ENCODE data around the gene TP53I13. TPM values are rescaled to one million over a fixed set of nuclear protein-coding genes. Genes with fewer than 3 reads are reported as not detected.

Gene TP53I13
- total and polyA plus RNA-seq, 2 of the 13 experiments (the other 11 are each of a cell fraction or from before 2014, with no cell fraction given), result 16.9 to 25.7 TPM

DNA sequence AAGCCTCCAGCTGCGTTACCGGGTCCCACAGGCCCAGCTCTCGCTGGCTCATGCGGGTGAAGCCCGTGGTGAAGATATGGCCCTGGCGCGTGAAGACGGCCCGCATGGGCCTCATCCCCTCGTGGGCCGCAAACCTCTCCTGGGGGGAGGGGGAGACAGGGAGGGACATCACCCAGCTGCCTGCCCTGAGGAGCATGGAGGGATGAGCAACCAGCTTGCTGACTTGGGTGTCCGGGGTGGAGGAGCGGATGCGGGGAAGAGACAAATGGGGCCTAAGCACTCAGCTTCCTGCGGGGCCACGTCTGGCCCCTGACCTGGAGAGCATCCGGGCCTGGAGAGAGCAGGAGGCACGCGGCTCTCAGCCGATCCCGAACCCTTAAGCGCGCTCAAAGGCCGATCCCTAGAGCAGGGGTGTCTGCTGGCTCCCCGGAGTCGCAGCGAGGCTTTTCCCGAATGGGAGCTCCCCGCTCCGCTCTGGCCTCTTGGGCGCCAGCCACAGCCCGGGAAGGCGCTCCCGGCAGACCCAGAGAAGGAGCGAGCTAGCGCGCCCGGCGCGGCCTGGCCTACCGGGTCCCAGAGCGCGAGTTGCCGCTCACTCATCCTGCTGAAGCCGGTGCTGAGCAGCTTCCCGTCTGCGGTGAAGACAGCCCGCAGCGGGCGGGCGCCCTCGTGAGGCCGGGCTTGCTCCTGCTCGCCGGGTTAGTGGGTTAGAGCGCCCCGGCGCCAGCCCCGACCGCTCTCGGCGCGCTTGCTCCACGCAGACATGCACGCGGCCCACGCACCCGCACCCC, 49.2 kb downstream of the TP53I13 start (continued):
- no peak for TF ChIP-seq JUND (CRISPR knock-in tag; IDR thresholded peaks at IDR 0.05)
- no peak for TF ChIP-seq TP53 (CRISPR knock-in tag; conservative IDR thresholded peaks at IDR 0.05)
- TF ChIP-seq, protein P1, sequence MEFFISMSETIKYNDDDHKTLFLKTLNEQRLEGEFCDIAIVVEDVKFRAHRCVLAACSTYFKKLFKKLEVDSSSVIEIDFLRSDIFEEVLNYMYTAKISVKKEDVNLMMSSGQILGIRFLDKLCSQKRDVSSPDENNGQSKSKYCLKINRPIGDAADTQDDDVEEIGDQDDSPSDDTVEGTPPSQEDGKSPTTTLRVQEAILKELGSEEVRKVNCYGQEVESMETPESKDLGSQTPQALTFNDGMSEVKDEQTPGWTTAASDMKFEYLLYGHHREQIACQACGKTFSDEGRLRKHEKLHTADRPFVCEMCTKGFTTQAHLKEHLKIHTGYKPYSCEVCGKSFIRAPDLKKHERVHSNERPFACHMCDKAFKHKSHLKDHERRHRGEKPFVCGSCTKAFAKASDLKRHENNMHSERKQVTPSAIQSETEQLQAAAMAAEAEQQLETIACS (CRISPR knock-in tag; IDR thresholded peaks at IDR 0.05), result no peak
- TF ChIP-seq CBX2 (IDR thresholded peaks at IDR 0.05; ENCODE audit: low read depth, low read length), result no peak
- TF ChIP-seq CBX2 (CRISPR knock-in tag; IDR thresholded peaks at IDR 0.05; ENCODE audit: low read depth), result no peak
- TF ChIP-seq ZNF264 (CRISPR knock-in tag; IDR thresholded peaks at IDR 0.05), result no peak
- no peak for TF ChIP-seq RFXANK (CRISPR knock-in tag; IDR thresholded peaks at IDR 0.05)
- TF ChIP-seq CENPX (CRISPR knock-in tag; IDR thresholded peaks at IDR 0.05), result no peak
- TF ChIP-seq, protein P2, sequence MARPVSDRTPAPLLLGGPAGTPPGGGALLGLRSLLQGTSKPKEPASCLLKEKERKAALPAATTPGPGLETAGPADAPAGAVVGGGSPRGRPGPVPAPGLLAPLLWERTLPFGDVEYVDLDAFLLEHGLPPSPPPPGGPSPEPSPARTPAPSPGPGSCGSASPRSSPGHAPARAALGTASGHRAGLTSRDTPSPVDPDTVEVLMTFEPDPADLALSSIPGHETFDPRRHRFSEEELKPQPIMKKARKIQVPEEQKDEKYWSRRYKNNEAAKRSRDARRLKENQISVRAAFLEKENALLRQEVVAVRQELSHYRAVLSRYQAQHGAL (CRISPR knock-in tag; IDR thresholded peaks at IDR 0.05; ENCODE audit: not compliant biosample characterization), result peak; percentile 70
- no peak for TF ChIP-seq SAFB2 (CRISPR knock-in tag; IDR thresholded peaks at IDR 0.05; ENCODE audit: borderline replicate concordance, low read depth)
- TF ChIP-seq, protein P3, sequence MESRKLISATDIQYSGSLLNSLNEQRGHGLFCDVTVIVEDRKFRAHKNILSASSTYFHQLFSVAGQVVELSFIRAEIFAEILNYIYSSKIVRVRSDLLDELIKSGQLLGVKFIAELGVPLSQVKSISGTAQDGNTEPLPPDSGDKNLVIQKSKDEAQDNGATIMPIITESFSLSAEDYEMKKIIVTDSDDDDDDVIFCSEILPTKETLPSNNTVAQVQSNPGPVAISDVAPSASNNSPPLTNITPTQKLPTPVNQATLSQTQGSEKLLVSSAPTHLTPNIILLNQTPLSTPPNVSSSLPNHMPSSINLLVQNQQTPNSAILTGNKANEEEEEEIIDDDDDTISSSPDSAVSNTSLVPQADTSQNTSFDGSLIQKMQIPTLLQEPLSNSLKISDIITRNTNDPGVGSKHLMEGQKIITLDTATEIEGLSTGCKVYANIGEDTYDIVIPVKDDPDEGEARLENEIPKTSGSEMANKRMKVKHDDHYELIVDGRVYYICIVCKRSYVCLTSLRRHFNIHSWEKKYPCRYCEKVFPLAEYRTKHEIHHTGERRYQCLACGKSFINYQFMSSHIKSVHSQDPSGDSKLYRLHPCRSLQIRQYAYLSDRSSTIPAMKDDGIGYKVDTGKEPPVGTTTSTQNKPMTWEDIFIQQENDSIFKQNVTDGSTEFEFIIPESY (CRISPR knock-in tag; IDR thresholded peaks at IDR 0.05), result peak; percentile 25; the same call in 1 of the 2 replicates
- TF ChIP-seq HNRNPH1 (optimal IDR thresholded peaks at IDR 0.05; ENCODE audit: low read depth, low read length), result no peak
- no peak for TF ChIP-seq ZSCAN21 (CRISPR knock-in tag; IDR thresholded peaks at IDR 0.05; ENCODE audit: borderline replicate concordance)
- no peak; the same call in 1 of the 2 replicates for TF ChIP-seq NFYB (CRISPR knock-in tag; IDR thresholded peaks at IDR 0.05)
- TF ChIP-seq SMYD3 (CRISPR knock-in tag; IDR thresholded peaks at IDR 0.05), result no peak
- TF ChIP-seq ZNF792 (CRISPR knock-in tag; IDR thresholded peaks at IDR 0.05), result 0 out of 2 replicates have a peak, but pooled peaks have one; percentile 57
- TF ChIP-seq NFATC3 (CRISPR knock-in tag; IDR thresholded peaks at IDR 0.05), result no peak
- no peak for TF ChIP-seq NRL (CRISPR knock-in tag; IDR thresholded peaks at IDR 0.05; ENCODE audit: borderline replicate concordance)
- no peak for TF ChIP-seq MIXL1 (CRISPR knock-in tag; IDR thresholded peaks at IDR 0.05)
- TF ChIP-seq IKZF1 (IDR thresholded peaks at IDR 0.05), result no peak
- TF ChIP-seq, protein P4, sequence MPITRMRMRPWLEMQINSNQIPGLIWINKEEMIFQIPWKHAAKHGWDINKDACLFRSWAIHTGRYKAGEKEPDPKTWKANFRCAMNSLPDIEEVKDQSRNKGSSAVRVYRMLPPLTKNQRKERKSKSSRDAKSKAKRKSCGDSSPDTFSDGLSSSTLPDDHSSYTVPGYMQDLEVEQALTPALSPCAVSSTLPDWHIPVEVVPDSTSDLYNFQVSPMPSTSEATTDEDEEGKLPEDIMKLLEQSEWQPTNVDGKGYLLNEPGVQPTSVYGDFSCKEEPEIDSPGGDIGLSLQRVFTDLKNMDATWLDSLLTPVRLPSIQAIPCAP (CRISPR knock-in tag; IDR thresholded peaks at IDR 0.05; ENCODE audit: low read depth), result no peak
- TF ChIP-seq, protein P5, sequence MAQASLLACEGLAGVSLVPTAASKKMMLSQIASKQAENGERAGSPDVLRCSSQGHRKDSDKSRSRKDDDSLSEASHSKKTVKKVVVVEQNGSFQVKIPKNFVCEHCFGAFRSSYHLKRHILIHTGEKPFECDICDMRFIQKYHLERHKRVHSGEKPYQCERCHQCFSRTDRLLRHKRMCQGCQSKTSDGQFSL (CRISPR knock-in tag; IDR thresholded peaks at IDR 0.05), result no peak
- no peak for TF ChIP-seq ZNF430 (CRISPR knock-in tag; IDR thresholded peaks at IDR 0.05)
- 0 out of 2 replicates have a peak, but pooled peaks have one; percentile 26 for TF ChIP-seq MED1 (CRISPR knock-in tag; IDR thresholded peaks at IDR 0.05)
- no peak for TF ChIP-seq ATF7 (IDR thresholded peaks at IDR 0.05)
- TF ChIP-seq ATF7 (CRISPR knock-in tag; IDR thresholded peaks at IDR 0.05), result no peak
- no peak for TF ChIP-seq MTA1 (CRISPR knock-in tag; IDR thresholded peaks at IDR 0.05; ENCODE audit: borderline replicate concordance)
- TF ChIP-seq SIN3A (IDR thresholded peaks at IDR 0.05; ENCODE audit: borderline replicate concordance, low read depth, low read length), result no peak

Data from HepG2 (cell line).